ES-I3 (cell line): ENCODE data around the gene SLC24A3.

Experiments
- H3K36me3 ChIP-seq: 2 replicates; pipeline ENCODE4 v1.6.1; 2013; ENCODE audit warnings: mild to moderate bottlenecking, low read length, control low read depth, moderate library complexity; ENCODE audit not compliant: insufficient read depth
- H3K4me1 ChIP-seq: 2 replicates; pipeline ENCODE4 v1.6.1; 2013; ENCODE audit warnings: mild to moderate bottlenecking, control low read depth, low read length; ENCODE audit not compliant: insufficient read depth
- H3K9ac ChIP-seq: 2 replicates; pipeline ENCODE4 v1.6.1; 2013; ENCODE audit warnings: low read depth, mild to moderate bottlenecking, low read length, moderate library complexity
- H3K9me3 ChIP-seq: 2 replicates; pipeline ENCODE4 v1.6.1; 2013; ENCODE audit warnings: mild to moderate bottlenecking, low read length, moderate library complexity; ENCODE audit not compliant: control insufficient read depth, insufficient read depth

Gene SLC24A3

DNA sequence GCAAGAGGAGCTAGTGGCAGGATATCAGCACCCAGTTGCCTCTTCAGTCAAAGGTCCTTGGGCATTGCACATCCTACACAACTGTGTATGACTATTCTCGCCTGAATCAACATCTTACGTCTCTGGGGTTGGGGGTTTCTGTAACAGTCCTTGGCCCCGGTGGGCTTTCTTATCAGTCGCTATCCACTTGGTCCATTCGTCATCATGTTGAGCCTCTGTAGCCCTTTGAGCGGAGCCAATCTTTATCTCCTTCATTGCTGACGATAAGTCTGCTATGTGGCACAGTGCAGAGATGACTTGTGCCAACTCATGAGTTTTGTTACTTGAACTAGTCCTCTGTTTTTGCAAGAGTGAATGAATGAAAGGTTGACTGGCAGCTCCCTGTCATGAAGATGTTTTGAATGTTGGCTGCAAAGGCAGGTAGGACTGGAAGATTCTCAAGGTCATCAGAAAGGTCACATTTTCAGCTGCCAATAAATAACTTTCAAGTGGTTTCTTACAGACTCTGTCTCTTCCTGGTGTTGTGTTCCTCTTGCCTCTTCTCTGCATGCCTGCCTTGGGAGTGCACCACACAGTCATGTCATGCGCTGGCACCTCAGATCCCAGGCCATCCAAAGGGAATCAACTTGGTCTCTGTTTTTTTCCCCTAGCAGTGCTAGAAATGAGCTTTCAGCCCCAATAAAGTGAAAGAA lies 238.9 kb downstream of the SLC24A3 start:
- Histone ChIP-seq H3K9me3 (no peaks in the 10 kb centered on the region), H3K9ac (no peak overlapping the region), H3K4me1 (no peaks in the 10 kb centered on the region), H3K36me3 (no peaks in the 10 kb centered on the region)

- Histone ChIP-seq H3K4me1 (no peaks in the 10 kb centered on the region), H3K36me3 (no peaks in the 10 kb centered on the region), H3K9me3 (no peaks in the 10 kb centered on the region), H3K9ac (no peak overlapping the region)
These were observed 239.5 kb downstream of the SLC24A3 start for GRCh38 chr20:19451923-19452295.

DNA sequence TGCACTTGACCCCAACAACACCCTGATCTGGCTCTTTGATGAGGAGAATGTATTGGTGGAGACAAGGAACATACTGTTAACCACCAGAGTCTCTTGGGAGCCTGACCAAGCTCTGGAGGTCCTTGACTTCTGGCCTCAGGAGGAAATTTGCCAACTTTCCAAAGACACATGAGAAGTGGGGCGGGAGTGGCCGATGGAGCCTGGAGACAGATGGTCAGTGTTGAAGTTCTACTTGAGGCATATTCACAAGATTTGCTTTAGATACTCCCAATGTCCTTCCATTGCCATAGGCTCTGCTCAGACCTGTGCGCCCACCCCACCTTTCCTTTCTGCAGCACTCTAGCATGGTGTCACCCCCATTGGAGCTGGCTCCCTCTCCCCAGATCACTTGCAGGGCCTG lies 241.0 kb downstream of the SLC24A3 start:
- no peaks in the 10 kb centered on the region for H3K4me1 ChIP-seq
- no peaks in the 10 kb centered on the region for H3K9me3 ChIP-seq
- no peak overlapping the region for H3K9ac ChIP-seq
- H3K36me3 ChIP-seq: no peaks in the 10 kb centered on the region

- H3K9ac ChIP-seq: no peak overlapping the region
- no peaks in the 10 kb centered on the region for H3K36me3 ChIP-seq
- H3K4me1 ChIP-seq: no peaks in the 10 kb centered on the region
- no peaks in the 10 kb centered on the region for H3K9me3 ChIP-seq
These were observed 241.4 kb downstream of the SLC24A3 start for GRCh38 chr20:19453862-19454261.

- Histone ChIP-seq H3K9ac (no peak overlapping the region), H3K9me3 (no peaks in the 10 kb centered on the region), H3K36me3 (no peaks in the 10 kb centered on the region), H3K4me1 (no peaks in the 10 kb centered on the region)
These were observed 244.4 kb downstream of the SLC24A3 start for GRCh38 chr20:19456595-19457395.

GRCh38 chr20:19457611-19458010 lies 245.2 kb downstream of the SLC24A3 start:
- H3K9ac ChIP-seq: no peak overlapping the region
- H3K4me1 ChIP-seq: no peaks in the 10 kb centered on the region
- no peaks in the 10 kb centered on the region for H3K9me3 ChIP-seq
- H3K36me3 ChIP-seq: no peaks in the 10 kb centered on the region

DNA sequence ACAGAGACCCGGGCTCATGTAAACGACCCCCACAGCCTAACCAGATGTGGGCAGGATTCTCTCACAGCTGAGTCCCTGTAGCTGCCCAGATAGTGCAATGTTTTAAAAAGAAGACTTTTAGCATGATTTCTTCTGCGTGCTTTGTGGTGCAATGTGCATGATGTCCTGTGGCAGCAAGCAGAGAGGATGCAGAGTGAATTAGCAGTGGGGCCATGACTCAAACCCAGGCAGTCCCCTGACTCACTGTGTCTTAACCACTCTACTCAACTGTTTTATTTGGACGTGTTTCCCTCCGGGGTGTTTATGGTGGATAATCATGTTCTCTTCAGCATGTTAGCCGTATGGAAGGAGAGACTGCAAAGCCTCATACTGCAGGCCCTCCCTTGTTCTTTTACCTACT lies 247.9 kb downstream of the SLC24A3 start:
- Histone ChIP-seq H3K9ac (no peak overlapping the region), H3K9me3 (no peaks in the 10 kb centered on the region), H3K4me1 (no peaks in the 10 kb centered on the region), H3K36me3 (no peaks in the 10 kb centered on the region)

DNA sequence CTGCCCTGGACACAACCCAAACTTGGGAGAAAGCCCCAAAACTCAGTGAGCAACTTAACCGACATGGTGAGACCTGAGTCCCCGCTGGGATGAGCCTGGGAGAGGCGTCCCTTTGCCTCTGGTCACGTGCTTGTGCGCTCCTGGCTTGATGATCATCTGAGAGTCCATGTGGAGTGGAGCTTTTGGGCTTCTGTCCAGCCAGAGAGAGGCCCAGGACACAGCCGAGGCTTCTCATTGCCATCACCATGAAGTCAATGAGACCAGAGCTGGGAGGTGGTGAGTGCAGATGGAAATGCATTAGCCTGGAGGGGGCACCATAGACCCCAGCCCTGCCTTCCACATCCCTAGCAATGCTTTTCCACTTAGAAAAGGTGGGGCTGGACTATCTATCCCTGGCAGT lies 250.0 kb downstream of the SLC24A3 start:
- H3K9ac ChIP-seq: no peak overlapping the region
- H3K4me1 ChIP-seq: no peaks in the 10 kb centered on the region
- H3K9me3 ChIP-seq: no peaks in the 10 kb centered on the region
- no peaks in the 10 kb centered on the region for H3K36me3 ChIP-seq

DNA sequence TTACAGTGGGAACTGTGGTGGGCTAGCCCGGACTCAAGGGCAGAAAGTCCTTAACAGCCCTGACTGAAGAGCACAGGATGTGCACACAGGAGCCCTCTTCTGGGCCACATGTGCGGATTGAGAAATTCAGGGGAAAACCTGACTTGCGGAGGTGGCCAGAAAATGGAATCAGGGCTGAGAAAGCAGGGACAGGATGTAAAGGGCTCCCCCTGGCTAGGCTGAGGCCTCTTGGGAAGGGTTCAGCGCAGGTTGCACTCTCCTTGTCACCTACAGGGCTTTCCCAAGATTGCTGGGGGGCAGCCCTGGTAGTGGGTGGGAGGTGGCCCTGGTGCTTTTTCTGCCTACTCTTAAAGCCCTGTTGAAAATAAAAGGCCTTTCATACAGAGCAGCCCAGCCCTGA lies 251.2 kb downstream of the SLC24A3 start:
- Histone ChIP-seq H3K9ac (no peak overlapping the region), H3K36me3 (no peaks in the 10 kb centered on the region), H3K4me1 (no peaks in the 10 kb centered on the region), H3K9me3 (no peaks in the 10 kb centered on the region)

GRCh38 chr20:19465536-19465935 lies 253.1 kb downstream of the SLC24A3 start:
- Histone ChIP-seq H3K4me1 (no peaks in the 10 kb centered on the region), H3K36me3 (no peaks in the 10 kb centered on the region), H3K9me3 (no peaks in the 10 kb centered on the region), H3K9ac (no peak overlapping the region)

GRCh38 chr20:19466206-19466928 lies 253.9 kb downstream of the SLC24A3 start:
- H3K36me3 ChIP-seq: no peaks in the 10 kb centered on the region
- H3K9me3 ChIP-seq: no peaks in the 10 kb centered on the region
- H3K4me1 ChIP-seq: no peaks in the 10 kb centered on the region
- no peak overlapping the region for H3K9ac ChIP-seq

GRCh38 chr20:19473216-19473921 lies 260.9 kb downstream of the SLC24A3 start:
- H3K36me3 ChIP-seq: no peaks in the 10 kb centered on the region

DNA sequence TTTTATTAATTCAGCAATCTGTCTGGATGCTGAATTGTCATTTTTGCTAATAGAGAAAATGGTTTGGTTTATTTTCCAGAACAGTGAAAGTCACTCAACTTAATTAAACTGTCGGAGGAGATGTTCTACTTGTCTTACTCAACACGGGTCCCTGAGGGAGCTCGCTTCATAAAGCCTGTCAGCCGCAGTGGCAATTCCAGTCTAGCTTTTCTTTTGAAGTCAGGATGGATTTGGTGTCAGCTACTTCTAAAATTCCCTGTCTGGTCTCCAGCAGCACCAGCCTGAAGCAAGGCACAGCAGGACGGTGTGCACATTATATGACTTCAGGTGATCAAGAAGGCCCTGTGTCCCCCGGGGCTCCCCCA lies 261.5 kb downstream of the SLC24A3 start:
- no peaks in the 10 kb centered on the region for H3K36me3 ChIP-seq
- no peaks in the 10 kb centered on the region for H3K4me1 ChIP-seq
- no peaks in the 10 kb centered on the region for H3K9me3 ChIP-seq
- H3K9ac ChIP-seq: no peak overlapping the region

More at GRCh38 chr20:19473216-19473921, 260.9 kb downstream of the SLC24A3 start:
- H3K4me1 ChIP-seq: no peaks in the 10 kb centered on the region
- no peaks in the 10 kb centered on the region for H3K9me3 ChIP-seq
- H3K9ac ChIP-seq: no peak overlapping the region

GRCh38 chr20:19478320-19478895 lies 266.0 kb downstream of the SLC24A3 start:
- Histone ChIP-seq H3K4me1 (no peaks in the 10 kb centered on the region), H3K36me3 (no peaks in the 10 kb centered on the region), H3K9me3 (no peaks in the 10 kb centered on the region), H3K9ac (no peak overlapping the region)
